CD4-positive, alpha-beta T cell treated with Interleukin-10 for 1 hour (primary cell): ENCODE data around the gene POLR1F.
A peak's percentile ranks its signal among the peaks of the same experiment; 100 is the strongest.
"Not testable (repeated sequence)": the region's sequence is repeated elsewhere in the genome, so short reads cannot be mapped to it uniquely, and the experiment has no call there.

Source experiments
- DNase-seq: peaks from one replicate; pipeline ENCODE4 v3.0.0-alpha.2; 2020

Gene POLR1F, protein sequence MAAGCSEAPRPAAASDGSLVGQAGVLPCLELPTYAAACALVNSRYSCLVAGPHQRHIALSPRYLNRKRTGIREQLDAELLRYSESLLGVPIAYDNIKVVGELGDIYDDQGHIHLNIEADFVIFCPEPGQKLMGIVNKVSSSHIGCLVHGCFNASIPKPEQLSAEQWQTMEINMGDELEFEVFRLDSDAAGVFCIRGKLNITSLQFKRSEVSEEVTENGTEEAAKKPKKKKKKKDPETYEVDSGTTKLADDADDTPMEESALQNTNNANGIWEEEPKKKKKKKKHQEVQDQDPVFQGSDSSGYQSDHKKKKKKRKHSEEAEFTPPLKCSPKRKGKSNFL

DNA sequence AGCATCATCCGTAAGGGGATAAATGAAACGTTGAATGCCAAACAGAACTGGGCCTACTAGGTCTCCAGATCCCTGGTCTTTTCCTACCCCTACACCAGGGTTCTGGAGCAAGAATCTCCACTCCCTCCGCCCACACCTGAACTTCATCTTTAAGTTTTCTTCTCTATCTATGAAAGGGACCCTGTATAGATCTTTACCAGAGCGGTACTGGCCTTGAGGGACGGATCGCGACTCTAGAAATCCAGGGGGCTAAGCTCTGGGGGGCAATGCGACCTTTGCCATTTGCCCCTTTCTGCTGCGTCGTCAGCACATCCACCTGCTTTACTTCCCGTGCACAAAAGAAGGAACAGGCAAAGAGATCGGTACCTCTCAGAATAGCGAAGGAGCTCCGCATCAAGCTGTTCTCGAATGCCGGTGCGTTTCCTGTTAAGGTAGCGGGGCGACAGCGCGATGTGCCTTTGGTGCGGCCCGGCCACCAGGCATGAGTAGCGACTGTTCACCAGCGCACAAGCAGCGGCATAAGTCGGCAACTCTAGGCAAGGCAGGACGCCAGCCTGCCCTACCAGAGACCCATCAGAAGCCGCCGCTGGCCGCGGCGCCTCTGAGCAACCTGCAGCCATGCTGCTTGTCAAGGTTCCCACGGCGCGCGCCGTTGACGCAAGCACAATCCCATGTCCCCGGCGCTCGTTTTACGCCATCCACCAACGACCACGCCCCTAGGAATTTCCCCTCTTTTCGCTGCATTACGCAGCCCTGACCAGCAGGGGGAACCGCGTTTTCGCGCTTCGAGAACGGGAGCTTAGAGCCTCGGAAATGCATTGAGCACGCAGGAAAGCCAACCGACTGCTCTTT is at the start of gene POLR1F:
Gene POLR1F (minus strand): TSS at position 641 of the 852 bp plus-strand sequence. CDS start 21 bp downstream, at position 620.
- peak; percentile 97 for DNase-seq

DNA sequence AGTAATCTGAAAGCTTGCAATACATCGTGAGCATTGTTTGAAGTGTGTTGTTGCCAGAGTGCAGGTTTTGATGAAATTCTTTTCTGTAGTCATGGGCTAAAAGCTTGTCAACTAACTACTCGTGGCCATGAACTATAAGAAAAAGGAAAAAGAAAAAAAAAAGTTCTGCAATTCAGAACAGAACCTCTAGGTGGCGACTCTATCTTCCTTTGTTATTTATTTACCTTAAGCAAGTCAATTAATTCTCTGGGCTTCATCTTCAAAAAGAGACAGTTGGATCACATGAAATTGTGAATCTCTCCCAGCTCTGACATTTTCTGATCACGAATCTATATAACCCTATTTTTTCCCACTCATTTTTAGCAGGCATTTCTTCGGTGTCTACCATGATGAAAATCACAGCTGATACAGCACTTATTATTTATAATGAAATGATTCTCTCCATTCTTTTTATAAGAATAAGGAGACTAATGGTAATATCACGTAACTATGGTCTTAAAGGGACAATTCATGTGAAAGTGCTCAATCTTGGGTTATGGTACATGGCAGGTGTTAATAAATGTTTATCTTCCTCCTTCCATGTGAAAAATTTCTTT is 45.8 kb upstream of the POLR1F start:
- peak; percentile 26 for DNase-seq

DNA sequence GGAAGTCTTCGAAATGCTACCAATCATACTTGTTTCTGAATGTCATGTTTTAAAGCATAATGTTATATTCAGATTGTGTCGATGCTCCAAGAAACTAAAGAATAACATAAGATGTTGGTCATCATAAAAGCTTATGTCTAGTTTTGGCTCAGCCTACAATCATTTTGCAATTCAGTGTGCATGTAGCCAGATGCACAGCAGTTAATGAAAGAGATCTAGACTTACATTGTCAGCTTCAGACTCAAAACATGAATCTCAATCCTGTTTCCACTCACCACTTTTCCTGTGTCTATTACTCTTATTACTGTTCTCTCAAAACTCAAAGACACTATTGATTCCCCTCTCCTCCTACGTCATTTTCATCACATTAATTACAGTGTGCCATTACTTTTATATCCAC is 43.2 kb upstream of the POLR1F start:
- no peak for DNase-seq

DNA sequence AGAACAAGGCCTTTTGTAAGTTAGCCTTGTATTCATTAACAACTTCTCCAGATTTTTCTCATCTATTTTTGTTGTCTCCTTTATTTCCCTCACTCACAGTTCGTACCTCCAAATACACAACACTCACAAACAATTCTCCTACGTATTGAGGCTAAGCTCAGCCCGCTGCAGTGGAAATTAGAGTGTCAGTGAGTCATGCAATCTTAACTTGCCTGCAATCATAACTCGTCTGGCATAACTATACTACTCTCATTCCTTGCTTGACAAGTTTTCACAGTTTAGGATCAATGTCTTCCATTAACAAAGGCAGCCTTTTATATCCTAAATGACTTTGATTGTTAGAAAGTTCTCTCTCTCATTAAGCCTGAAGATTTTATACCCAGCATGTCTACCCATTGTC is 40.8 kb upstream of the POLR1F start:
- no peak for DNase-seq

DNA sequence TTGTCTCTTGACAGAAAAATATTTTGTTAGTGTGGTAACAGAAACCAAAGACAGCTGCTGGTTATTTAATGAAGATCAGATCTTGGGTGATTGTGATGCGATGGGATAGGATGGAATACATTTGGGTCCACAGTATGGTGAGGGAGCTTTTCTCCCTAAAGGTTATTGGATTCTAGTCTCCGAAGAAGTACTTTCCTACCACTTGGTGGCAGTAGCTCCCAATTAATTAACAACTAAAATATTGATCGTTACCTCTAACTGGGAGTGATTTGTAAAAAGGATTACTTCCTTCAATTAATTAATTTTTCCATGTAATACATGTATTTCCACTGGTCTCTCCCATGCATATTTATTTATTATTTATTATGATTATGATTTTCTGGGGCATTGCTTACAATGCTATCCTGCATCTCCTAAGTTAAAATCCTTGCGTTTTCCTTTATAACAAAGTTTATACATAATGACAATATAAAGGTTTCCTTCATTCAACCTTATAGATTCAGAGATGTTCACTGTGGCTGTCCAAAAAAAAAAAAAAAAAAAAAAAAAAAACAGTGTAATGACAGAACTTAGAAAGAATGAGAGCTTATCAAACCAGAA is 39.0 kb upstream of the POLR1F start:
- DNase-seq = peak; percentile 4

DNA sequence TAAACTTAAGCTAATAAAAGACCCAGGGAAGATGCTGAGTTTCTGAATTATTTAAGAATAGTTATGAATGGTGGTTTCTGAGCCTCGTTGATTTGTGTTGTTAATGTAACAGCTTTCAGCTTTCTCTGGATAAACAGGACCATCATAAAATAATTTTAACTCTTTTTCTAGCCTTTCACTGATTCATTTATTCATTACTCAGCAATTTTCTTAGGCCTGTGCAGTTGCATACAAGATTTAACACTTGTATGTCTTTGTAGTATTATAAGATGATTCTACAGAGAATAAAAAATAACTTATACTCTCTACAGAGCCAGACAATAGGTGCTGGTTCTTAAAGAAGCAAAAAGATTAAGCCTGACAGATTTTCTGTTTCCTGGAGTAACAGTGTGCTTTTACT is 35.2 kb upstream of the POLR1F start:
- no peak for DNase-seq

DNA sequence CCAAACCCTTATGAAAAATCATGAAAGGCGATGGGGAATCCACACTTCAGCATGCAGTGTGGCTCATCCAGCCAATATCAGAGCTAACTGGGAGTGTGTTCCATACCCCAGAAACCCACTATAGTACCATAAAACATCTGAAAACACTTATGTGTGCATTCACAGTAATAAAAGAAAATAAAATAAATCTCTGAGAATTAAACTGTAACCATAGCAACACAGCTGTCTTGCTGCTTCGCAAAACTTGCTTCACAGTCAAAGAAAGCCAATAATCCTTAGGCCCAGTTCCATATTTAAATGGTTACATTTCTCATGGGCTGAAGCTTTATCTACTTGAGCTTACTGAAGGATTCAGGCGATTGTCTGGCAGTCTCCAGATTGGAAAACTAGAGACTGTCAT is 19.9 kb upstream of the POLR1F start:
- no peak for DNase-seq

DNA sequence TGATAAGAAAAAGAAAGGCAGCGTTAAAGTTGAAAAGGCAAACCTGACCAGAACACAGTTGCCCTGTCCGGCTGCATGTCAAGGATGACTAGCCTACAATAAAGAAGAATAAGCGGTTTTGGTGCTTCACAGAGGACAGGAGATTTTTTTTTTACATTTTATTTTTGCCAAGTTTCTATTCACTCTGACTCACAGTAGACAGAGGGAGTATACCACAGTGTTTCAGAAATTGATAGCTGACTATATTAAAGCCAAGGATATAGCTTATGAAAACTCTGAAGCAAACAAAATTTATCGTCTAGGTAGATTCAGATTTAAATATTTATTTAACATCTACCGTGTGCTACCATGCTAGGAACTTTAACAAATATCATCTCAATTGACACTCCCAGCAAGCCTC is 16.9 kb upstream of the POLR1F start:
- DNase-seq = no peak

DNA sequence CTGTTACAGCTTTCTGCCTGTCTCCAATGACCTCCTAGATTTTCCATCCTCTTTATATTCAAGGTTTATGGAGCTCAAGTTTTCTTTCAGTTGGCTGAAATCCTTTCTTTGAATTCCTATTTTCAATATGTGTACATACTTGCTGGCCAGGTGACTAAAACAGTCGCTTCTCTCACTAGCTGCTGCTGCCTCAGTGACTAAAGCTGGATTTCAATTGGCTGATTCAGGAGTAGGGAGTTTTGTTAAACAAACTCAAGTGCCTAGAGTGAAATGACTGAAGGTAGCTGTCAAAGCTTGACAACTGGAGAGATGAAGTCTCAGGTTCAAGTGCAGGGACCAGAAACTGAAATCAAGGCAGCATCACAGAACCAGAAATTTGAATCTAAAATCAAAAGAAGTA is 6.7 kb upstream of the POLR1F start:
- DNase-seq = no peak

DNA sequence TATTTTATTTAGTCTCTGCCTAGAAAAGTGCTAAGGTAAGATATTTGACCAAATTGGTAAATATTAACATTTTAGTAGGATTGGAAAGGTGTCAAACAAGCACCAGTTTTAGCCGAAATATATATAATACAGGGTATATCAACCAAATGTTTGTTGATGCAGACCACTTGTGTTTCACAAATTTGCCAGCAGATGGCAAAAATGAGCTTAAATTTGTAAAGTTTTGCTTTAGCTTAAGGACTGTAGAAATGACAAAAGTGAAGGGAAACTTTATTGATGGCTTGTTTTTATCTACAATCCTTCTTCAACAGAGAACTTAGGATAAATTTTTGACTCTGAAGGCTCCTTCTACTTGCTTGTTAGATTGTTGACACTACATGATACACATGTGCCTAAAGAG is 4.8 kb upstream of the POLR1F start:
- peak; percentile 70 for DNase-seq

DNA sequence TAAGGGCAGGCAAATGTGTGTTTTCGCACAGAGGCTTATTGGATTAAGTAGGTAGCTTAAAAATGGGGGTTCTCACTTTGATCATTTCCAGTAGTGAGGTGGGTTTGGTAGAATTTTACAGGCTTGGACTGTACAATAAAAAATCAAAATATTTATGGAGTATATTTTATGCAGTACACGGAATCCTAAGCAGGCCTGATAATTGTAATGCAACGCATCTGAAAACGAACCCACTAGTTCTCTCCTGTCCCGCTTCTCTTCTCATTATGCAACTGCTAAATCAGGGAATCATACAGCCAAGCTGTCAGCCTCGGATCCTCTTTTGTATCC is 377 bp upstream of the POLR1F start:
- no peak for DNase-seq

DNA sequence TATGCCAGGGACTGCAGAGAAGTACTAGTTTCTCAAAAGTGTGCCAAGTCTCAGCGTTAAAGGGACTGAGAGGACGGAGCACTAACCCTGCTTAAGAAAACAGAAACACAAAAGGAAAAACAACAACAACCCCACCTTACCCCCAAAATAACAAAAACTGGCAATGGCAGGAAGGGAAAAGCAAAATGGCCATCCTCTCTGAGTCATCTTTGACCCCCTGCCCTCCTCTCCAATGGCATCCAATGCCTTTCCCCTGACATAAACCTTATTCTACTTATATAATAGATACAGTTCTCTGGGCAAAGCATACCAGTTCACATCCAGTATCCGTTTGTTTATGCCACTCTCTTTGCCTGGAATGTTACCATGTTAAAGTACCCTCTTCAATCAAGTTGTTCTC is 1.6 kb downstream of the POLR1F start:
- DNase-seq = no peak

DNA sequence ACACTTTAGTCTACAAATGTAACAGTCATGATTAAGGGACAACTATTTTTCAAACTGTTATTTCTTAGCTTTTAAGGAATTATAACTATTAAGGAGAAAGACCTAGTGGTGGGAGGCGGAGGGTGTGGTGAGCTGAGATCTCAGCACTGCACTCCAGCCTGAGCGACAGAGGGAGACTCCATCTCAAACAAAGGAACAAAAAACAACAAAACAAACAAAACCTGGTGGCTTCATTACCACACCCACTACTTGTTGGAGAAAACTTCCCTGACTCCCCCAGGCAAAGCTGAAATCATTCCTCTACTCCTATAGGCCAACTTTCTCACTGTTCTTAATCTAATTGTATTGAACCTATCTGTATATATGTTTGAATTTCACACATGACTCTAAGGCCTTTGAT is 3.2 kb downstream of the POLR1F start:
- no peak for DNase-seq

DNA sequence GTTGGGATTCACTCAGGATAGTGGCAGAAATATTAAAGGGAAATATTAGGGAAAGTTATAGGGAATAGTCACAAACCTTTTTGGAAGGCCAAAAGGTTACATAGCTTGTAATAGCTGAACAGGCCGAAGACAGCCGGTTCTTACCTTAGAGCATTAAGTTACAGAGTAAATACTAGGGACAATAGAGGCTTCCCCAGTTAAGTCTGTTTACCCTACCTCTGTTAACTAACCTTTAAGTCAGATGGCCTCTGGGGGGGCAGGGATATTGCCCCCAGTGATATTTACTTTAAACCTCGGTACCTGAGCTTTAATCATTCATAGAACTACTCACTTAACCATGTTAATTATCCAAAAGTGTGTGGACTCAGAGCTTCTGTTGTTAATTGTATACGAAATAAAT is 7.4 kb downstream of the POLR1F start:
- DNase-seq = no peak

DNA sequence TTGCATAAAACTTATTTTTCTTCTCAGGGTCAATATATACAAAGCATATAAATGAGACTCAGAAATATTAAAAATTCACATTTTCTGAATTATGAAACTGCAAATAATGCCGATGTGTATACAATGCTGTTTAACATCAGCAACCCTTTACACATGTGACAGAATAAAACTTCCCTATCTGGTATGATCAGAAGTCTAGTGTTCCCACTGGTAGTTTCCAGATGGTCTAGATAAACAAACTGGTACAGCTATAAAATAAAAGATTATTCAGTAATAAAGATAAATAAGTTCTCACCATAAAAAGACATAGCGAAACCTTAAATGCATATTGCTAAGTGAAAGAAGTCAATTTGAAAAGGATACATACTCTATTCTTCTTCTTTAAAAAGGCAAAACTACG is 7.9 kb downstream of the POLR1F start:
- no peak for DNase-seq

DNA sequence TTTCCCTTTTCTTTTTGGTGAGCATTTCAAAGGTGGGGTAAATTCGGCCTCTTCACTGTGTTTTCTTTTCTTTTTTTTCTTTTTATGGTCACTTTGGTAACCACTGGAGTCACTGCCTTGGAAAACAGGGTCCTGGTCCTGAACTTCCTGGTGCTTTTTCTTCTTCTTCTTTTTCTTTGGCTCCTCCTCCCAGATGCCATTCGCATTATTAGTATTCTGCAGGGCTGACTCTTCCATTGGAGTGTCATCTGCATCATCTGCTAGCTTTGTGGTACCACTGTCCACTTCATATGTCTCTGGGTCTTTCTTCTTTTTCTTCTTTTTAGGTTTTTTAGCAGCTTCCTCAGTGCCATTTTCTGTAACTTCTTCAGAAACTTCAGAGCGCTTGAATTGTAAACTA is 10.5 kb downstream of the POLR1F start:
- no peak for DNase-seq

DNA sequence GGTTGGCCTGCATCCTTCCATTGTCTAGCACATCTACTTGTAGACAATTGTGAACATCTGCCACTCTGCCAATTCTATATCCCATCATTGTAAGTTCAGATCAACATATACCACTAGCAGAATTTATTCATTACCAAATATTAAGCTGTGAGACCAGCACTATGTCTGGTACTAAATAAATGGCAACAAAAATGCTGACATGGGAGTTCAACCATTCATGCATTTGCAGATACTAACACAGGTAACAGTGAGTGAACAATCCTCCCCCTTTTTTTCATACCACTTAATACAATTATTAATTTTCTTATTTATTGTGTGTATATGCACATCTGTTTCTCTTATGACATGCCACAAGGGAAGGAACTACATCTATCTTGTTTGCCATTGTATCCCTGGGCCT is 11.9 kb downstream of the POLR1F start:
- no peak for DNase-seq

DNA sequence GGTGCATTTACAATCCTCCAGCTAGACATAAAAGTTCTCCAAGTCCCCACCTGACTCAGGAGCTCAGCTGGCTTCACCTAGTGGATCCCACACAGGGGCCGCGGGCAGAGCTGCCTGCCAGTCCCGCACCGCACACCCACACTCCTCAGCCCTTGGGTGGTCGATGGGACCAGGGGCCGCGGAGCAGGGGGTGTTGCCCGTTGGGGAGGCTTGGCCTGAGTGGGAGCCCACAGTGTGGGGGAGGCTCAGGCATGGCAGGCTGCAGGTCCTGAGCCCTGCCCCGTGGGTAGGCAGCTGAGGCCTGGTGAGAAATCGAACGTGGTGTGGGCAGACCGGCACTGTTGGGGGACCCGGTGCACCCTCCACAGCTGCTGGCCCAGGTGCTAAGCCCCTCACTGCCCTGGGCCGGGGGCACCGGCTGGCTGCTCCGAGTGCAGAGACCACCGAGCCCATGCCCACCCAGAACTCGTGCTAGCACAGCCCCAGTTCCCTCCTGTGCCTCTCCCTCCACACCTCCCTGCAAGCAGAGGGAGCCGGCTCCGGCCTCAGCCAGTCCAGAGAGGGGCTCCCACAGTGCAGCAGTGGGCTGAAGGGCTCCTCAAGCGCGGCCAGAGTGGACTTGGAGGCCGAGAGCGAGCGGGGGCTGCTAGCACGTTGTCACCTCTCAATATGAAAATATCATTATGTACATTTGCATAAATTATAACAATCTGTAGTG is 16.6 kb downstream of the POLR1F start:
- DNase-seq = no peak

DNA sequence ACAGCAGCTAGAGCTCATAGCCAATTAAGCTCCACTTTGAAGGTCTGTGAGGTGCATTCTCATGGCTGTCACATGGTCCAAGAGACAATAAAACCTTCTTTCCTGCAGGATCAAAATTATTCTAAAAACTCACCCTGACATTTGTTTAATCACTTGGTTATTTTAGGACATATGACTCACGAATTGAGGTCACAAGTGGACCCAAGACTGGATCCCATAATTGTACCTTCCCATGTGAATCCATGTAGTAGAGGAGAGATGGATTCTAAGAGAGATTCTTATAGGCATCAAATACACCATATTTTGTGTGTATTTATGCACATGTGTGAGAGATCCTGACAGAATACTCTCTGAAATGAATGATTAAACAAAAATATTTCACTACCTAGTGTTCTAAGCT is 18.1 kb downstream of the POLR1F start:
- DNase-seq = no peak

DNA sequence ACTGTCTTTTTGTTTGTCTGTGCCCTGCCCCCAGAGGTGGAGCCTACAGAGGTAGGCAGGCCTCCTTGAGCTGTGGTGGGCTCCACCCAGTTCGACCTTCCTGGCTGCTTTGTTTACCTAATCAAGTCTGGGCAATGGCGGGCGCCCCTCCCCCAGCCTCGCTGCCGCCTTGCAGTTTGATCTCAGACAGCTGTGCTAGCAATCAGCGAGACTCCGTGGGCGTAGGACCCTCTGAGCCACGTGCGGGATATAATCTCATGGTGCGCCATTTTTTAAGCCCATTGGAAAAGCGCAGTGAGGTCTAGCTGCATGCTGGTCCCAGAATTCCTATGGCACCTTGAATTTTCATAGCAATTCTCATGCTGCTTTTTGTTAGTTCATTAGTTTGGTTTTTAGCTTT is 19.7 kb downstream of the POLR1F start:
- DNase-seq = not testable (repeated sequence)

DNA sequence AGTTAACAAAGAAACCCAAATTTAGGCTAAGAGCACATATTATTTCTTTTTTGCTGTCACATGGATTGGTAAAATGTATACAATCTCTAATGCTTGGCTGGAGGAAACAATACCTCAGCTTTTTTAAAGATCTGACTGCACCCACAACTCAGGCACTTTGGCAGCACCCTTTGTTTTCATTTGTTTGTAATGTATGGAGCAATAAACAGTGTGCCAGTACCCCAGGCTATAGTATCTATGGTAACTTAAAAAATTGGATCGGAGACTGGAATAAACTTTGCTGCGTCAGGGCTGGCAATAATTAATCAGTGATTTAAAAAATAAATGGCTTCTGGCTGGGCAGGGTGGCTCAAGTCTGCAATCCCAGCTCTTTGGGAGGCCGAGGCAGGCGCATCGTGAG is 27.2 kb downstream of the POLR1F start:
- no peak for DNase-seq

DNA sequence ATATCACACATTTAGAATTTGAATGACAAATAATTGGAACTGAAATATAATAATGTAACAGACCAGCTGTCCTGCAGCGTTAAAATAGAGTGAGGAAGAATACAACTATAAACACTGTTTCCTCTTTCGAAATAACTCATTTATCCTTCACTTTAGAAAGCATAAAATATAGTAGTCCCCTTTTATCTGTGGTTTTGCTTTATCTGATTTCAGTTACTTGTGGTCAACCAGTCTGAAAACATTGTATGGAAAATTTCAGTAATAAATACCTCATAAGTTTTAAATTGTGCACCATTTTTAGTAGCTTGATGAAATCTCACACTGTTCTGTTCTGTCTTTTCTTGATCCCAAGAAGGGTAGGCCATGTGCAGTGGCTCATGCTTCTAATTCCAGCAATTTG is 31.7 kb downstream of the POLR1F start:
- DNase-seq = no peak

DNA sequence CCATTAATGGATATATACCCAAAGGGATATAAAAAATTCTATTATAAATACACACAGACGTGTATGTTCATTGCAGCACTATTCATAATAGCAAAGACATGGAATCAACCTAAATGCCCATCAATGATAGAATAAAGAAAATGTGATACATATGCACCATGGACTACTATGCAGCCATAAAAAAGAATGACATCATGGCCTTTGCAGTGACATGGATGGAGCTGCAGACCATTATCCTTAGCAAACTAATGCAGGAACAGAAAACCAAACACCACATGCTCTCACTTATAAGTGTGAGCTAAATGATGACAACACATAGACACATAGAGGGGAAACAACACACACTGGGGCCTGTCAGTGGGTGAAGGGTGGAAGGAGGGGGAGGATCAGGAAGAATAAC is 33.0 kb downstream of the POLR1F start:
- DNase-seq = no peak
